SHP77 treated with DMSO at 0.1 percent for 48 hours (cell line): ENCODE data around the gene RAB41.
"Not testable (repeated sequence)": the region's sequence is repeated elsewhere in the genome, so short reads cannot be mapped to it uniquely, and the experiment has no call there.

Experiments used
- DNase-seq: peaks from one replicate; lab custom pipeline; 2025; lab: John Stamatoyannopoulos, UW

The RAB41 gene

DNA sequence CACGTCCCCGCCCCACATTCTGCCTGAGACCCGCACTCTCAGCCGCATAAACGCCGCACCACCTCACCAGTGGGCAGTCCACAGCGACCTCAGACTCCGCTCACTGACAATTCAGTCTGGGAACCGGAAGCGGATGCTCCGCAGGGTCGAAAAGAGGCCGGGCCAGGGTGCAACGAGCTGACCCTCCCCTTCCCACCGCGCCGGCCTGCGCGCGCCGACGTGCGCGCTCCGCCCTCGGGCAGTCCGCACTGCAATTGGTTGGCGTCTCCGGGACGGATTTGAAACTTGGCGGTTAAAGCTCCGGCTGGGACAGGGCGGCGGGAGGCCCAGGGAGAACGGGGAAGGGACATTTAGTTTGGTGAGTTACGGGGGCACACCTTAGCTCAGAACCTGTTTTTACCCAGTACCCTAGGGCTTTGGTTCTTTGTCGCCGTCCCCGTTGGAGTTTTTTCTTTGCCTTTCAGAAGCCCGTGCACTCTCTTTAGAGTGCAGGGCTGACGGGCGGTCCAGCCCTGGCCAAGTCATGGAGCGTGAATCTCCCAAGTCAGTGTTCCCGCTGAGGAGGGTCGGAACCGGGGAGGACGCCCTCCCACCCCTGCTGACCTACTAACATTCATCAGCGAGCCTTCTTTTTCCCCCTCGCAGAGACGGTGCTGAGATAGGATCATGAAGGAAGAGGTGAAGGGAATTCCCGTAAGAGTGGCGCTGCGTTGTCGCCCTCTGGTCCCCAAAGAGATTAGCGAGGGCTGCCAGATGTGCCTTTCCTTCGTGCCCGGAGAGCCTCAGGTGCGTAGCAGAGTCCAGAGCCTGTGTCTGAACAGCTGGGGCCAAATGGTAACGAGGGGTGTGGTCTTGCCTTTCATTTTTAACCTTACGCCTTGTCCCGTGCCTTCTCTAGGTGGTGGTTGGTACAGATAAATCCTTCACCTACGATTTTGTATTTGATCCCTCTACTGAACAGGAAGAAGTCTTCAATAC is 8.1 kb downstream of the RAB41 start, which contains the start of the genes KIF4A and PDZD11:
Gene KIF4A, plus strand, starts transcription at position 312 of the 978 bp plus-strand sequence. Its CDS starts 355 bp downstream, at position 667.
Gene PDZD11, minus strand, starts transcription at position 135 of the 978 bp plus-strand sequence. CDS start 586 bp downstream, outside the sequence.
- DNase-seq, result peak; percentile 47

- DNase-seq, result no peak
Observed at GRCh38 chrX:70292788-70293187, 10.8 kb downstream of the RAB41 start.

- DNase-seq, result no peak
Observed at GRCh38 chrX:70293621-70294020, 11.6 kb downstream of the RAB41 start.

- no peak for DNase-seq
Observed at GRCh38 chrX:70301716-70302115, 19.7 kb downstream of the RAB41 start.

GRCh38 chrX:70313503-70313902 is 31.5 kb downstream of the RAB41 start:
- no peak for DNase-seq

DNA sequence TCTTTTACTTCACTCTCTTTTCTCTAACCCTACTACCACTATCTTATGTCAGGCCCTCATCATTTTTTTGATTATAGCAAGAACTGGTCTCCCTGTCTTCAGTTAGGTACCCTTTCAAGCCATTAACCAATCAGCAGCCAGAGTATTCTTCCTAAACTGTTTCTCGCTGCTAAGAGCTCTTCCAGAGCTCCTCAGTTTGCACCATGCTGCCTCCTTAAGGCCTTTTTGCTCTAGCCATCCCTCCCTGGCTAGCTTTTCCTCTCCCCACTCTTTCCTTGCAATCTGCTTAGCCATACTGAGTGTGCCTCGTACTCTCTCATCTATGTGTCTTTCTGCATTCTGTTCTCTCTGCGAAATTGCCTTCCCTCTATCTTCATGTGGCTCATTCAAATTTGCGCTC is 40.8 kb downstream of the RAB41 start:
- DNase-seq, result no peak

- not testable (repeated sequence) for DNase-seq
Observed at GRCh38 chrX:70323628-70324027, 41.7 kb downstream of the RAB41 start.

- no peak for DNase-seq
Observed at GRCh38 chrX:70324326-70324725, 42.4 kb downstream of the RAB41 start.

DNA sequence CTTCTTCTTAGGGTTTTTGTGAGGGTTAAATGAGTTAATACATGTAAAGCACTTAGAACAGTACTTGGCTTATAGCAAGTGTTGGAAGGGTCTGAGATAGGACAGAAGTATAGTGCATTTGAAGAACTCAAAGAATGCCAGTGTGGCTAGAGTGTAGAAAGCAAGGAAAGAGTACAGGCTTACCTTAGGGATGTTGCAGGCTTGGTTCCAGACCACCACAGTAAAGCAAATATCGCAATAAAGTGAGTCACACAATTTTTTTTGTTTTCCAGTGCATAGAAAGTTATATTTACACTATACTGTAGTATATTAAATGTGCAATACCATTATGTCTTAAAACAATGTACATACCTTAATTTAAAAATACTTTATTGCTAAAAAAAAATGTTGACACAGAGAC is 49.2 kb downstream of the RAB41 start:
- DNase-seq, result no peak

DNA sequence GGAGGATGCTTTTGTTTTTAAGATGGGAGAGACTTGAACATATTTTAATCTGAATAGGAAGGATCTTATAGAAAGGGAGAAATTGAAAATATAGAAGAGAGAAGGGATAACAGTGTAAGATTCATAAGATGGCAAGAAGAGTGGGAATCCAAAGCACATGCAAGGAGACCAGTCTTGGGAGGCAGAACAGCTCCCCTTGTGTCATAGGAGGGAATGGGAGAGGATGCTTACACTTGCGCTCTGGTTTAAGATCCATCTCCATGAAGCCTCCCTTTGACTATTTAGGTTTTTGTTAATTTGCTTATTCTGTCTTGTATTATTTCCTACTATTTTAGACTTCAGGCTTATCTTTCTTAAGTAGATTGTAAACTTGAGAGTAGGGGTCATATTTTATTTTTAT is 50.6 kb downstream of the RAB41 start:
- no peak for DNase-seq
